ENCODE data around the gene BMX.

BMX gene

GRCh38 chrX:15576019-15576418 is 75.4 kb downstream of the BMX start:
- no peak for DNase-seq

- no peak for DNase-seq
Measured at GRCh38 chrX:15579778-15580747, 79.5 kb downstream of the BMX start.

DNA sequence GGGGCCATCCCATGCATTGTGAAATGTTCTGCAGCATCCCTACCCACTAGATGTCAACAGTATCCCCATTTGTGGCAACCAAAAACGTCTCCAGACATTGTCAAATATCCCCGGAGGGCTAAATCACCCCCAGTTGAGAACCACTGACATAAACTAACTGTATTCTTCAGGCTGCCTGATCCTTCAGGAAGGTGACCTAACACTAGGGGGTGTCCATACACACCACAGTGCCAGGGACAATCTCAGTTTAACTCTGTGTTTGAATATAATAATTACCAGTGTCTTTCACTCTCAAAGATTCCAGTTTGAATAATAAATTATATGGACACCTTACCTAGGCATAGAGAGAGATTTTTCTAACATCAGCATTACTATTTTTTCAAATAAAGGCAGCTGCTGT is 93.8 kb downstream of the BMX start:
- no peak for DNase-seq

- DNase-seq = no peak
Measured at GRCh38 chrX:15598026-15598425, 97.4 kb downstream of the BMX start.

- no peak for DNase-seq
Measured at GRCh38 chrX:15599461-15599860, 98.9 kb downstream of the BMX start.

DNA sequence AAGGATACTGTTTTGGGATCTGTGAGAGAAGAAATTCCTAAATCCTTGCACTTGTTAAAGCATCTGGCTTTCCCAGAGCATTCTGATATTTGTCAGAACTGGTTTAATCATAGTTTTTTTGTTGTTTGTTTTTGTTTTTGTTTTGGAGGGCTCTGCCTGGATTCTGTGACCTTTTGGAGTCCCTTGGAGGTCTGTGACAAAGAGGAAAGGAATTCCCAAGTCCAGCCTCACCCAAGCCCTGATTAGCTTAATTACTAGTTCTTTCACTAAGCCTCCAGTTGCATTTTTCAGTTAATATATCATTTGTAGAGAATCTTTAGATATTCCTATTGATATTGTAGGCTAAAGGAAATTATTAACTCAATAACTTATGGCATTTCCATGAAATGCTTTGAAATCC is 99.4 kb downstream of the BMX start:
- DNase-seq = no peak

DNA sequence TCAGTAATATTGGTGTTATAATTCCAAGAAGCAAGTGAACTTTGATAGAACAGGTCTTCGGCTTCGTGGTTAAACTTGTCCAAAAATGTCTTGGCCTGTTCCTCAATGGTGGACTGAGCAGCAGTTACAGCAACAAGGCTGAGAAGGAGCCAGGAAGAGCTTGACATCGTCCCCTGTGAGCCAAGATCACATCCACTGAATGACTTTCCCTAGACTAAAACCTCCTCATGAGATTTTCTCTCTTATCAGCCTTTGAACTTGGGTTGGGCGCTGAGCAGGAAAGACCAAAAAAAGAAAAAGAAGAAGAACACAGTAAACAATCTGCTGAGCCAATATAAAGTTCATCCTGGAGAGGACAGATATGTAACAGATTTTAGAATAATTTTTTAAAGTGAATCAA is 100.1 kb downstream of the BMX start, which contains the start of gene ACE2:
ACE2 (minus strand) TSS at position 216 of the 400 bp plus-strand sequence; CDS start at position 167, 49 bp downstream.
- no peak for DNase-seq

DNA sequence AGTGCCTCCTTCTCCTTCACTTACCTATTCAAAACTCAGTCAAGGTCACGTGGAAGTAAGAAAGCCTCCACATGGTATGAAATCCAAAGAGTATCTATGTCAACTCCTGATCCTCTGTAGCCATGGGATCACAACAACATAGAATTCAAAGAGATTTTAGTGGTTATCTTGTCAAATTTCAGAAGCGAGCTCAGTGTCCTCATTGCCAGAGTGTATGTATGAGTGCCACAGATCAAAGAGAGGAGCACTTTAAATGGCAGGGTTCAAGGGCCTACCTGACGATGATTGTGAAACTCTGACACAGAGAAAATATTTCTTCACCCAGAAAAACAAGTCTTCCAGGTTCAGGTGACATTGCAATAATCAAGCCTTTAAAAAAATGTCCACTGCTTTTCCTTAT is 101.3 kb downstream of the BMX start:
- no peak for DNase-seq

DNA sequence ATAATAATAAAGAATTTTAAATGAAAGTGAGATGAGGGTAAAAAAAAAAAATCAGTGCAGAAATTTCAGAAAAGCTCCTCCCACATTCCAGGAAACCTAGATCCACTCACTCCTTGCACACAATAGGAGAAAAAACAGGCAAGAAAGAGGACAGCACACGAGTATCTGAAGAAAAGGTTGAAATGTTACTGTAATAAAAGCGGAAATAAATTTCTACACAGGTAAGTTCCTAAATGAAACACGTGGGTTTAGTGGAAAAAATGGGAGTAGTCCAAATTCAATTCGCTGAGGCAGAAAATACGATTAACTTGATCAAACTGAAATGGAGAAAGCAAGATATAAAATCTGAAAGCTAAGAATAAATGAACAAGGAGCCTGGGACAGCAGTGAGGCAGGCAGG is 102.2 kb downstream of the BMX start:
- no peak for DNase-seq

GRCh38 chrX:15605226-15605625 is 104.6 kb downstream of the BMX start:
- no peak for DNase-seq

Measured in activated CD8-positive, alpha-beta memory T cell treated with anti-CD3 and anti-CD28 coated beads for 24 hours (primary cell).